OCI-LY3 (cell line): ENCODE data around the gene GARRE1.
A peak's percentile ranks its signal among the peaks of the same experiment; 100 is the strongest.

Source experiments
- H2AFZ ChIP-seq: fragments of 200-600, 300-600 bp; shearing (Covaris generic); 2 replicates; pipeline ENCODE4 v1.6.0; 2014; ENCODE audit warnings: antibody characterized with exemption, low read depth, low read length
- H3K27ac ChIP-seq: fragments of 200-600, 300-600 bp; sonication (generic); 2 replicates; pipeline ENCODE4 v1.5.1; 2014; ENCODE audit warnings: mild to moderate bottlenecking, low read length, moderate library complexity, mixed read lengths
- H3K27me3 ChIP-seq: fragments of 200-600, 300-600 bp; sonication (generic); 2 replicates; pipeline ENCODE4 v1.6.1; 2014; ENCODE audit warnings: low read depth, low read length, mixed read lengths
- H3K36me3 ChIP-seq: fragments of 200-600, 300-600 bp; sonication (generic); replicated peaks from 2 replicates; pipeline ENCODE3; 2014; ENCODE audit warnings: low read depth, low read length, mixed read lengths
- H3K4me1 ChIP-seq: fragments of 300-600, 200-600 bp; sonication (generic); 2 replicates; pipeline ENCODE4 v1.6.1; 2014; ENCODE audit warnings: low read length, mixed read lengths
- H3K4me2 ChIP-seq: fragments of 200-600, 300-600 bp; sonication (generic); 2 replicates; pipeline ENCODE4 v1.6.1; 2014; ENCODE audit warnings: low read length, mixed read lengths
- H3K4me3 ChIP-seq: fragments of 300-600, 200-600 bp; sonication (generic); 2 replicates; pipeline ENCODE4 v1.5.1; 2014; ENCODE audit warnings: antibody characterized with exemption, mild to moderate bottlenecking, low read length, moderate library complexity
- H3K79me2 ChIP-seq: fragments of 300-600, 200-600 bp; shearing (Covaris generic); 2 replicates; pipeline ENCODE4 v1.6.1; 2014; ENCODE audit warnings: mild to moderate bottlenecking, low read length, mixed read lengths
- H3K9ac ChIP-seq: fragments of 300-600, 200-600 bp; shearing (Covaris generic); 2 replicates; pipeline ENCODE4 v1.6.0; 2014; ENCODE audit warnings: mild to moderate bottlenecking, low read length, moderate library complexity
- H3K9me3 ChIP-seq: fragments of 200-600, 300-600 bp; shearing (Covaris generic); 2 replicates; pipeline ENCODE4 v1.6.1; 2014; ENCODE audit warnings: low read length, mixed read lengths; ENCODE audit not compliant: insufficient read depth
- H4K20me1 ChIP-seq: fragments of 200-600, 300-600 bp; sonication (generic); 2 replicates; pipeline ENCODE4 v1.6.1; 2016; ENCODE audit warnings: low read length, mixed read lengths; ENCODE audit not compliant: insufficient read depth
- EZH2phosphoT487 ChIP-seq: fragments of 200-600 bp; shearing (Covaris generic); IDR thresholded peaks from 2 replicates; pipeline ENCODE4 v1.6.1; 2018; ENCODE audit warnings: antibody characterized with exemption, mixed run types, low read depth
- TF ChIP-seq, protein P1 (sequence below): fragments of 200-600, 300-600 bp; sonication (generic); IDR thresholded peaks from 2 replicates; pipeline ENCODE4 v1.5.1; 2014; ENCODE audit warnings: antibody characterized with exemption, low read length, low read depth

Gene GARRE1

DNA sequence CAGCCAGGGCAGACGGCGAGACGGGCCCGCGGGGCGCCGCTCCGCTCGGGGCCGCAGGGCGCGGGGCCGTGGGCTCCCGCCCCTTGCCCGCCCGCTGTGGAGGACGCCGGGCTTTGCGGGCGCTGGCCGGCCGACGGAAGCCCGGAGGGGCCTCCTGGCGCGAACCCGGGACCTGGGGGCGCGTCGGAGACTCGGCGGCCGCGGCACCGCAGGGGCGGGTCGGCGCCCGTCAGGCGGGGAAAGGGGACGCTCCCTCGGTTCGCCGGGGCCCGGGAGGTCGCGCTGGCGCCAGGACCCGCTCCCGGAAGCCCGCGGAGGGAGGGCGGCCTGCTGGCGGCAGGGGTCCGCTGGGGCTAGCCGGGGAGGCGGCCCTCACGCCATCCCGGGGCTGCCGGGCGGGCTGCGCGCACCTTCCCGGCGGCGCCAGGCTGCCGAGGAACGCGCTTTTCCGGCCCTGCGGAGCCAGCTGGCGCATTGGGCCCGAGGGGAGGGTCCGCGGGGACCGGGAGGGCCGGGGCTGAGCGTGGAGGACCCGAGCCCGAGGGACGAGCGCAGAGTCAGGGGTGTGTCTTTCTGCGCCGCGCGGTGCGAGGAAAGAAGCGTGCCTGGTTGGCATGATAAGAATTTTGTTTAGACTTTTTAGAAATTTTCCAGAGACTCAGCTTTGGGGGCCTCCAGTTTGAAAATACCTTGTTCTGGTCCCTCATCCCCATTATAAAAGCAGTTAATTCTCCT, 511 bp downstream of the GARRE1 start:
- peaks cover 16% of the 10 kb centered on the region for H3K4me1 ChIP-seq
- no peaks in the 10 kb centered on the region for H3K27me3 ChIP-seq
- no peaks in the 10 kb centered on the region for H3K9me3 ChIP-seq
- H3K9ac ChIP-seq = peak overlapping the region; percentile 70
- peaks cover 21% of the 10 kb centered on the region for H3K79me2 ChIP-seq
- H3K36me3 ChIP-seq = peaks cover 4% of the 10 kb centered on the region
- H3K4me2 ChIP-seq = peak overlapping the region; percentile 84
- H3K27ac ChIP-seq = 0 out of 2 replicates have a peak overlapping the region, but pooled peaks have one; percentile 14
- TF ChIP-seq, protein P1, sequence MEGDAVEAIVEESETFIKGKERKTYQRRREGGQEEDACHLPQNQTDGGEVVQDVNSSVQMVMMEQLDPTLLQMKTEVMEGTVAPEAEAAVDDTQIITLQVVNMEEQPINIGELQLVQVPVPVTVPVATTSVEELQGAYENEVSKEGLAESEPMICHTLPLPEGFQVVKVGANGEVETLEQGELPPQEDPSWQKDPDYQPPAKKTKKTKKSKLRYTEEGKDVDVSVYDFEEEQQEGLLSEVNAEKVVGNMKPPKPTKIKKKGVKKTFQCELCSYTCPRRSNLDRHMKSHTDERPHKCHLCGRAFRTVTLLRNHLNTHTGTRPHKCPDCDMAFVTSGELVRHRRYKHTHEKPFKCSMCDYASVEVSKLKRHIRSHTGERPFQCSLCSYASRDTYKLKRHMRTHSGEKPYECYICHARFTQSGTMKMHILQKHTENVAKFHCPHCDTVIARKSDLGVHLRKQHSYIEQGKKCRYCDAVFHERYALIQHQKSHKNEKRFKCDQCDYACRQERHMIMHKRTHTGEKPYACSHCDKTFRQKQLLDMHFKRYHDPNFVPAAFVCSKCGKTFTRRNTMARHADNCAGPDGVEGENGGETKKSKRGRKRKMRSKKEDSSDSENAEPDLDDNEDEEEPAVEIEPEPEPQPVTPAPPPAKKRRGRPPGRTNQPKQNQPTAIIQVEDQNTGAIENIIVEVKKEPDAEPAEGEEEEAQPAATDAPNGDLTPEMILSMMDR = no peak
- no peak for TF ChIP-seq EZH2phosphoT487
- H4K20me1 ChIP-seq = no peaks in the 10 kb centered on the region
- H3K4me3 ChIP-seq = peak overlapping the region; percentile 85
- H2AFZ ChIP-seq = 0 out of 2 replicates have a peak overlapping the region, but pooled peaks have one; percentile 43

DNA sequence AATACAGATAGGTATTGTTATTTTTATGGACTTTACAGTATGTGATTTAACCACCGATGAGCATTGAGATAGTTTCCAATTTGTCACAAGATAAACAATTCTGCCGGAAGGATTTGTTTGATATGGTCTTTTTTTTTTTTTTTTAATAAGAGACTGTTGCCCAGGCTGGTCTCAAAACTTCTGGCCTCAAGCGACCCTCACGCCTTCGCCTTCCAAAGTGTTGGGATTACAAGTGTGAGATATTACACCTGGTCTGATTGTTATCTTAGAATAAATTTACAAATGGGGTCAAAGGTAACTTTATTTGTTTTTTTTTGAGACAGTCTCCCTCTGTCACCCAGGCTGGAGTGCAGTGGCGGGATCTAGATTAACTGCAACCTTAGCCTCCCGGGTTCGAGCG, 1.2 kb downstream of the GARRE1 start:
- Histone ChIP-seq H3K27ac (no peak overlapping the region), H2AFZ (no peak overlapping the region)

DNA sequence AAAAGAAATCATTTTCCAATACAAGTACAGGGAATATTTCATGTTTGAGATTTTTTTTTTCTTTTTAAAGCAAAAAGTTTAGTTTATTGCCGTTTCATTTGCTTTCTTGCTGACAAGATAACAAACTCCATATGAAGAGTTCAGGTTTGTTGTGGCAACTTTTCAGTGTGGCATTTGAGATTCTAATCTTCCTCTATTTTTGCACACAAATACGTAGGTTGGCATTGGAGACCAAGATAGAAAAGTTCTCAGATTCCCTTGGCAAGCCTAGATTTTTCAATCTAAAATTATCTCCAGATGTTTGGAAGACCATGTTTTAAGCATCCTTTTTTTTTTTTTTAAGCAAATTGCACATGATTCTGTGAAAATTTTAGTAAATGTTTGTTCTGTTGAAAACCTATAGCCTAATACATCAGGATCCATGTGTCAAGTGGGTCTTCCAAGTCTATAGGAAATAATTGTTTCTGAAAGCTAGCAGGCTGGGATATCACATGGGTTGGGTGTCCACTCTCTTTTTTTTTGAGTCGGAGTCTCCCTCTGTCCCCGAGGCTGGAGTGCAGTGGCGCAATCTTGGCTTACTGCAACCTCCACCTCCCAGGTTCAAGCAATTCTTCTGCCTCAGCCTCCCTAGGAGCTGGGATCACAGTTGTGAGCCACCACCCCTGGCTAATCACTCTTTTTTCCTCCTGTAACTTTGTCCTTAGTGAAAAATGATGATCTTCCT, 2.6 kb downstream of the GARRE1 start:
- TF ChIP-seq, protein P1 = no peak
- TF ChIP-seq EZH2phosphoT487 = no peak
- Histone ChIP-seq H3K4me1 (peaks cover 18% of the 10 kb centered on the region), H3K27ac (no peak overlapping the region), H3K4me2 (no peak overlapping the region), H3K36me3 (peaks cover 4% of the 10 kb centered on the region), H2AFZ (no peak overlapping the region), H3K27me3 (no peaks in the 10 kb centered on the region), H4K20me1 (no peaks in the 10 kb centered on the region), H3K79me2 (peaks cover 21% of the 10 kb centered on the region), H3K4me3 (no peak overlapping the region), H3K9me3 (no peaks in the 10 kb centered on the region), H3K9ac (no peak overlapping the region)

More for the DNA sequence above, 1.2 kb downstream of the GARRE1 start:
- Histone ChIP-seq H3K9me3 (no peaks in the 10 kb centered on the region), H3K4me1 (peaks cover 18% of the 10 kb centered on the region), H3K4me3 (peak overlapping the region; percentile 85), H3K79me2 (peaks cover 21% of the 10 kb centered on the region), H4K20me1 (no peaks in the 10 kb centered on the region), H3K9ac (peak overlapping the region; percentile 70), H3K36me3 (peaks cover 4% of the 10 kb centered on the region), H3K4me2 (peak overlapping the region; percentile 84), H3K27me3 (no peaks in the 10 kb centered on the region)
- TF ChIP-seq, protein P1 = no peak
- TF ChIP-seq EZH2phosphoT487 = no peak

DNA sequence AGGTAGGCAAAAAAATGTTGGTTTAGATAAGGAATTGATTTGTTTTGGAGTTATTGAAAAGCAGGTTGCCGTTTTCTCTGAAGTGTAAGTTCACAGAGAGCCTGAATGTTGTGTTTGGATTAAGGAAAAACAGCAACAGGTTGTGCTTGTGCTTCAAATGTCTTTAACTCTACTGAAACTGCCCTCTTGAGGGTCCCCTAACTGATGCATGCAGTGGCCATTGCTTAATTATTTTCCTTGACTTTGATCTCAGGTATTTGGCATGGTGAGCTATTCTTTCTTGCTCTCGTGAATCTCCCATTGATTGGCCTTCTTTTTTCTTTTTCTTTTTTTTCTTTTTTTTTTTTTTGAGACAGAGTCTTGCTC, 3.2 kb downstream of the GARRE1 start:
- peaks cover 18% of the 10 kb centered on the region for H3K4me1 ChIP-seq
- TF ChIP-seq, protein P1 = no peak
- no peak for TF ChIP-seq EZH2phosphoT487
- H3K79me2 ChIP-seq = peaks cover 21% of the 10 kb centered on the region
- no peaks in the 10 kb centered on the region for H4K20me1 ChIP-seq
- H3K27me3 ChIP-seq = no peaks in the 10 kb centered on the region
- H3K4me3 ChIP-seq = no peak overlapping the region
- H3K36me3 ChIP-seq = peaks cover 4% of the 10 kb centered on the region
- no peak overlapping the region for H3K27ac ChIP-seq
- no peak overlapping the region for H2AFZ ChIP-seq
- no peak overlapping the region for H3K9ac ChIP-seq
- H3K9me3 ChIP-seq = no peaks in the 10 kb centered on the region
- H3K4me2 ChIP-seq = no peak overlapping the region
